Lower leg skin (tissue), 3 donors: ENCODE measurements around the gene AMFR.

Experiments used
- CTCF ChIP-seq, 3 donors: fragments of 450-650 bp; IDR thresholded peaks; one replicate each; pipeline ENCODE4 v1.5.1; 2016; ENCODE audit warnings: antibody characterized with exemption in 3 of 3, mild to moderate bottlenecking in 3 of 3, moderate library complexity in 2 of 3
- POLR2A ChIP-seq, 2 donors: fragments of 450-650 bp; IDR thresholded peaks; one replicate each; pipeline ENCODE4 v1.6.1; 2016 to 2017; ENCODE audit warnings: antibody characterized with exemption in 2 of 2, mild to moderate bottlenecking in 1 of 2, moderate library complexity in 1 of 2

DNA sequence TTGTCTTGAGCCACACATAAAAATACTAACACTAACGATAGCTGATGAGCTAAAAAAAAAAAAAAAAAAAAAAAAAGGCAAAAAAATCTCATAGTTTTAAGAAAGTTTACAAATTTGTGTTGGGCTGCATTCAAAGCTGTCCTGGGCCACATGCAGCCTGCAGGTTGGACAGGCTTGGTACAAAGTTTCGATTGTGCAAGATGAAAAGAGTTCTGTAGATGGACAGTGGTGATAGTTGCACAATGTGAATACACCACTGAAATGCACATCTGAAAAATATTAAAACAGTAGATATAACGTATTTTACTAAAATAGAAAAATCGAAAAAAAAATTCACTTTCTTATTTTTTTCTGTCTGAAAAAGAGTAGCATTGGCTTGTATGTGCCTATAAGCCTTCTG lies 42.9 kb downstream of the AMFR start:
- TF ChIP-seq CTCF (IDR thresholded peaks at IDR 0.05): no peak
- TF ChIP-seq POLR2A (IDR thresholded peaks at IDR 0.05): no peak
